Mesendoderm (in vitro differentiated cells): ENCODE data around the gene TMEM179.

Experiments used
- DNase-seq: peaks from one replicate; pipeline ENCODE4 v3.0.0; 2013
- H2AK5ac ChIP-seq: 2 replicates; pipeline ENCODE4 v1.6.1; 2013; ENCODE audit warnings: low read length, inconsistent platforms
- H2BK120ac ChIP-seq: 2 replicates; pipeline ENCODE4 v1.6.1; 2013; ENCODE audit warnings: low read depth, mild to moderate bottlenecking, low read length, moderate library complexity, mixed read lengths
- H2BK15ac ChIP-seq: replicated peaks from 2 replicates; pipeline ENCODE4 v1.6.1; 2013; ENCODE audit warnings: low read depth, mild to moderate bottlenecking, moderate library complexity
- H2BK5ac ChIP-seq: 2 replicates; pipeline ENCODE4 v1.6.1; 2013; ENCODE audit warnings: low read length, inconsistent platforms
- H3K18ac ChIP-seq: 2 replicates; pipeline ENCODE4 v1.6.1; 2013; ENCODE audit warnings: mild to moderate bottlenecking, low read length, mixed read lengths
- H3K23ac ChIP-seq: one replicate; pipeline ENCODE4 v1.6.1; 2013; ENCODE audit warnings: low read length
- H3K27ac ChIP-seq: 2 replicates; pipeline ENCODE4 v1.5.1; 2013; ENCODE audit warnings: low read depth, mild to moderate bottlenecking, inconsistent platforms, low read length, moderate library complexity
- H3K27me3 ChIP-seq: 2 replicates; pipeline ENCODE4 v1.6.1; 2013; ENCODE audit warnings: low read length, control low read depth, mild to moderate bottlenecking, inconsistent platforms; ENCODE audit not compliant: insufficient read depth, poor library complexity
- H3K36me3 ChIP-seq: 2 replicates; pipeline ENCODE4 v1.6.1; 2013; ENCODE audit warnings: low read length, inconsistent platforms; ENCODE audit not compliant: control insufficient read depth, insufficient read depth
- H3K4ac ChIP-seq: one replicate; pipeline ENCODE4 v1.6.1; 2013; ENCODE audit warnings: low read depth, mild to moderate bottlenecking, low read length, moderate library complexity
- H3K4me1 ChIP-seq: 2 replicates; pipeline ENCODE4 v1.6.1; 2013; ENCODE audit warnings: low read depth, low read length, inconsistent platforms; ENCODE audit not compliant: control insufficient read depth
- H3K4me2 ChIP-seq: 2 replicates; pipeline ENCODE4 v1.6.1; 2013; ENCODE audit warnings: low read length
- H3K4me3 ChIP-seq: 2 replicates; pipeline ENCODE4 v1.5.1; 2013; ENCODE audit warnings: mild to moderate bottlenecking, low read length
- H3K56ac ChIP-seq: one replicate; pipeline ENCODE4 v1.6.1; 2013; ENCODE audit warnings: low read length
- H3K79me1 ChIP-seq: 2 replicates; pipeline ENCODE4 v1.6.1; 2013; ENCODE audit warnings: low read length, inconsistent platforms
- H3K79me2 ChIP-seq: 2 replicates; pipeline ENCODE4 v1.6.1; 2013; ENCODE audit warnings: mild to moderate bottlenecking, low read length; ENCODE audit not compliant: control insufficient read depth, insufficient read depth
- H3K9ac ChIP-seq: 2 replicates; pipeline ENCODE4 v1.6.1; 2013; ENCODE audit warnings: low read length, inconsistent platforms
- H4K5ac ChIP-seq: one replicate; pipeline ENCODE4 v1.6.1; 2013; ENCODE audit warnings: low read length
- H4K8ac ChIP-seq: one replicate; pipeline ENCODE4 v1.6.1; 2013; ENCODE audit warnings: low read depth, mild to moderate bottlenecking, control low read depth, low read length, moderate library complexity
- WGBS: extraction: QIAGEN DNeasy Blood & Tissue Kit; methylation state at CpG from one replicate; pipeline ENCODE4 v1.1.7; 2013; ENCODE audit warnings: low lambda C conversion rate, missing lambda C conversion rate; ENCODE audit not compliant: insufficient coverage; ENCODE audit errors: extremely low coverage; 5-methylcytosine and 5-hydroxymethylcytosine counted together

Gene TMEM179

GRCh38 chr14:104600141-104600643, 4.4 kb downstream of the TMEM179 start:
- no peak overlapping the region for H3K23ac ChIP-seq
- no peak overlapping the region for H4K5ac ChIP-seq
- H2BK120ac ChIP-seq = no peak overlapping the region
- H3K36me3 ChIP-seq = no peaks in the 10 kb centered on the region
- no peak overlapping the region for H3K9ac ChIP-seq
- H2BK5ac ChIP-seq = no peak overlapping the region
- no peak overlapping the region for H3K4me3 ChIP-seq
- no peaks in the 10 kb centered on the region for H3K27me3 ChIP-seq
- no peak overlapping the region for H3K4ac ChIP-seq
- H3K79me2 ChIP-seq = no peaks in the 10 kb centered on the region
- no peak overlapping the region for H4K8ac ChIP-seq
- no CpG with 5 or more reads among the region's 14 CpGs for WGBS
- DNase-seq = no peak
- H2BK15ac ChIP-seq = no peak overlapping the region
- H3K4me1 ChIP-seq = no peaks in the 10 kb centered on the region
- no peaks in the 10 kb centered on the region for H3K79me1 ChIP-seq
- H3K56ac ChIP-seq = no peak overlapping the region
- H3K18ac ChIP-seq = no peak overlapping the region
- H3K4me2 ChIP-seq = no peak overlapping the region
- H2AK5ac ChIP-seq = no peak overlapping the region
- H3K27ac ChIP-seq = no peak overlapping the region

GRCh38 chr14:104599446-104599845, 5.1 kb downstream of the TMEM179 start:
- Histone ChIP-seq H3K27ac (no peak overlapping the region), H2BK15ac (no peak overlapping the region), H3K79me2 (no peaks in the 10 kb centered on the region), H3K4ac (no peak overlapping the region), H2BK5ac (no peak overlapping the region), H4K8ac (no peak overlapping the region), H4K5ac (no peak overlapping the region), H3K4me1 (no peaks in the 10 kb centered on the region), H3K4me2 (no peak overlapping the region), H3K56ac (no peak overlapping the region), H3K79me1 (no peaks in the 10 kb centered on the region), H3K27me3 (no peaks in the 10 kb centered on the region), H3K36me3 (no peaks in the 10 kb centered on the region), H2BK120ac (no peak overlapping the region), H3K9ac (no peak overlapping the region), H3K4me3 (no peak overlapping the region), H3K18ac (no peak overlapping the region), H2AK5ac (no peak overlapping the region), H3K23ac (no peak overlapping the region)
- WGBS = no CpG with 5 or more reads among the region's 7 CpGs
- no peak for DNase-seq

- H2BK5ac ChIP-seq = no peak overlapping the region
- H3K18ac ChIP-seq = no peak overlapping the region
- H3K23ac ChIP-seq = no peak overlapping the region
- H2BK15ac ChIP-seq = no peak overlapping the region
- H3K4me1 ChIP-seq = no peaks in the 10 kb centered on the region
- no peak overlapping the region for H3K56ac ChIP-seq
- no peaks in the 10 kb centered on the region for H3K27me3 ChIP-seq
- no peaks in the 10 kb centered on the region for H3K36me3 ChIP-seq
- H3K27ac ChIP-seq = no peak overlapping the region
- H2BK120ac ChIP-seq = no peak overlapping the region
- H3K4me3 ChIP-seq = no peak overlapping the region
- H3K4me2 ChIP-seq = no peak overlapping the region
- H3K79me1 ChIP-seq = no peaks in the 10 kb centered on the region
- no peak overlapping the region for H2AK5ac ChIP-seq
- no peak overlapping the region for H3K9ac ChIP-seq
- no CpG with 5 or more reads among the region's 12 CpGs for WGBS
- no peak for DNase-seq
- no peak overlapping the region for H4K5ac ChIP-seq
- no peaks in the 10 kb centered on the region for H3K79me2 ChIP-seq
- no peak overlapping the region for H3K4ac ChIP-seq
- no peak overlapping the region for H4K8ac ChIP-seq
Measured at GRCh38 chr14:104598910-104599273, 5.7 kb downstream of the TMEM179 start.

- Histone ChIP-seq H2BK15ac (no peak overlapping the region), H3K79me2 (no peaks in the 10 kb centered on the region), H4K5ac (no peak overlapping the region), H3K27me3 (no peaks in the 10 kb centered on the region), H4K8ac (no peak overlapping the region), H3K36me3 (no peaks in the 10 kb centered on the region), H3K79me1 (no peaks in the 10 kb centered on the region), H3K4me3 (no peak overlapping the region), H3K56ac (no peak overlapping the region), H3K27ac (no peak overlapping the region), H3K4me1 (no peaks in the 10 kb centered on the region), H3K23ac (no peak overlapping the region), H3K4me2 (no peak overlapping the region), H2BK5ac (no peak overlapping the region), H2AK5ac (no peak overlapping the region), H2BK120ac (no peak overlapping the region), H3K9ac (no peak overlapping the region), H3K4ac (no peak overlapping the region), H3K18ac (no peak overlapping the region)
- WGBS = no CpG with 5 or more reads among the region's 28 CpGs
- DNase-seq = no peak
Measured at GRCh38 chr14:104598039-104598909, 6.3 kb downstream of the TMEM179 start.

- no peak overlapping the region for H3K4me2 ChIP-seq
- WGBS = no CpG with 5 or more reads among the region's 11 CpGs
- no peak overlapping the region for H4K8ac ChIP-seq
- H3K4ac ChIP-seq = no peak overlapping the region
- H3K36me3 ChIP-seq = no peaks in the 10 kb centered on the region
- H3K18ac ChIP-seq = no peak overlapping the region
- H2BK5ac ChIP-seq = no peak overlapping the region
- no peak overlapping the region for H2BK120ac ChIP-seq
- no peaks in the 10 kb centered on the region for H3K79me1 ChIP-seq
- no peak overlapping the region for H3K4me3 ChIP-seq
- no peak overlapping the region for H2AK5ac ChIP-seq
- no peaks in the 10 kb centered on the region for H3K79me2 ChIP-seq
- no peak overlapping the region for H4K5ac ChIP-seq
- no peak for DNase-seq
- no peaks in the 10 kb centered on the region for H3K27me3 ChIP-seq
- H3K23ac ChIP-seq = no peak overlapping the region
- no peak overlapping the region for H3K9ac ChIP-seq
- no peak overlapping the region for H3K56ac ChIP-seq
- no peaks in the 10 kb centered on the region for H3K4me1 ChIP-seq
- H2BK15ac ChIP-seq = no peak overlapping the region
- H3K27ac ChIP-seq = no peak overlapping the region
Measured at GRCh38 chr14:104597576-104597975, 7.0 kb downstream of the TMEM179 start.
